Bronchial smooth muscle cell (primary cell): Measurements from ENCODE around the gene DARS1. TPM values are rescaled to one million over a fixed set of nuclear protein-coding genes. Genes with fewer than 3 reads are reported as not detected.

Experiments used
- total RNA-seq: library from RNA; depleted of rRNA; stranded (reverse); fragments of >200 nt; gene quantifications from 2 replicates; pipeline ENCODE4 v1.2.1, GENCODE V29; 2014

The DARS1 gene
- total RNA-seq = 77.1 and 138 TPM in 2 replicates

DNA sequence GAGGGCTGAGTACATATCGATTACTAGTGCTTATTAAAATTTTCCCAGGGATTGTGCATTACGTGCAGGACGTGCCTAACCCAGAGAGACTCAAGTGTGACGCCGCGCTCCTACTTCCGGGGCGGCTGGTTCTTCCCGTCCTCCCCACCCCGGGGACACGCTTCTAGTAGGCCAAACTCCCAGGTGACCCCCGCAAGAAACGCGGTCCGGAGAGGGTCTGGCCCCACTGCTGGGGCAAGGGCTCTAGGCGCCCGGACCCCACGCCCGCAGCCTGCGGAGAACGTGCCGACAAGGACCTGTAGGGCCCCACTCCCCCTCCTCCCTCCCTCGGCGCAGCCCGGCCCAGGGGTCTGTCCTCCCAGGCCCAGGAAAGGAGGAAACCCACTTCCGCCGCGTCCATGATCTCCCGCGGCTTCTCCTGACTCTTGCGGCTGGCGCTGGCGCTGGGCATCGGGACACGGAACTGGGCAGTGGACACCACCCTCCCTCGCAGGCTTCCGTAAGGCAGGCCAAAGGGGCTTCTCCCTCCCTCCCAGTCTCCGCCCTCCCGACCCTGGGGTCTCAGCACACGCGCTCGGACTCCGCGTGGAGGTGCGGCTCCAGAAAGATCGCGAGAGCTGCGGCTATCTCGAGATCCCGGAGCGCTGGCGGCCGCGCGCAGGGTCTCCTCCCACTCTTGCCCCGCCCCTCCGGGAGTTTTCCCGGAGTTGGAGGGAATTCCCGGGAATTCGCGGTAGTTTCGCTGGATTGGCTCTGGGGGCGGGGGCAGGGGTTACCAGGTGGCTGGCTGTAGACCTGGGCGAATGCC lies at the start of gene DARS1:
Gene DARS1, minus strand, starts transcription at position 609 of the 808 bp plus-strand sequence. Its CDS starts 158 bp downstream, at position 451.

DNA sequence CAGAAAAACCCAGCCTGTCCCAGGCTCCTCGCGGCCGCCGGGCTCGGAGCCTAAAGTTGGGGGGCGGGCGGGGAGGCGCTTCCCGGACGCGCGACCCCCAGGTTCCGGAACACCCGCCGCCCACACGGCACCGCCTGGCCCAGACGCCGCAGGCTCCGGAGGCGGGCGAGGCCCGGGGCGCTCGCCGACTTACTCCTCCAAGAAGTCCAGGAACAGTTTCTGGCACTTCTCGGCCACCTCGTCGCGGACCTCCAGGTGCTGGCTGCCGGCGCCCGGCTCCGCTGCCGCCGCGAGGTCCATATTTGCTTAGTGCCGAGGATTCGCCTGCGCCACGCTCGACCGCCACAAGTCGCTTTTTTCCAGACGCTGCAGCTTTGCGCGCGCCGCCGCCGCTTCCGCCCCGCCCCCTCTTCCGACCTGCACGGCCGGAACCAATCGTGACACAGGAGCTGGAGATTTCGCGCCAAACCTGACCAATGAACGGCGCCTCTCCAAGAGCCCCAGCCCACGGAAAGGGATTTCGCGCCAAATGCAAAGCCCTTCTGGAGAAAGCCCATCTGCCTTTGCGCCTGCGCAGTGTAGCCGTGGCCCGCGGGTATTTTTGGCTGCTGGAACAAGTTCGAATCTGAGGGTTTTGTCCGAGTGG lies 109.2 kb downstream of the DARS1 start, which contains the start of gene MCM6:
Gene MCM6, minus strand, starts transcription at position 378 of the 646 bp plus-strand sequence. Its CDS starts 78 bp downstream, at position 300.

Other genes with a start within 250 kb of the DARS1 start
- 47.8 and 61.6 TPM in 2 replicates for gene UBXN4, start 243.8 kb downstream of the DARS1 start, total RNA-seq
- gene LCT, start 148.4 kb downstream of the DARS1 start, total RNA-seq = under 0.01 and 0.09 TPM in 2 replicates
- gene MCM6, start 109.2 kb downstream of the DARS1 start, total RNA-seq = 9.8 and 10.1 TPM in 2 replicates
- gene CXCR4, start 132.5 kb upstream of the DARS1 start, total RNA-seq = under 0.01 and 0.09 TPM in 2 replicates